Endothelial cell of umbilical vein (primary cell): Measurements from ENCODE around the gene D2HGDH. TPM values are rescaled to one million over a fixed set of nuclear protein-coding genes. Genes with fewer than 3 reads are reported as not detected.

Source experiments
- BruUV-seq: library from RNA; stranded (reverse); fragments of 400-500 nt; replicated peaks from 2 replicates; lab custom pipeline; 2021; lab: Mats Ljungman, UMichigan
- CTCF ChIA-PET: fragments of 300-600, 350-600 bp; sonication (Branson Sonifier 250); formaldehyde crosslinking; loops from one replicate; lab custom pipeline; 2021; ENCODE audit warnings: antibody characterized with exemption, inconsistent platforms; lab: Charles Lee
- POLR2A ChIA-PET: fragments of 300-600, 350-600 bp; sonication (Branson Sonifier 250); formaldehyde crosslinking; loops from one replicate; lab custom pipeline; 2021; ENCODE audit warnings: antibody characterized with exemption, inconsistent platforms; lab: Charles Lee
- DNase-seq: peaks from one replicate; pipeline ENCODE4 v3.0.0-alpha.2; 2011; ENCODE audit warnings: low read depth, low spot score
- FAIRE-seq: peaks from 2 replicates; lab custom pipeline; 2011; peaks lifted over from hg19 to GRCh38; lab: Jason Lieb, UNC
- H2AFZ ChIP-seq: 2 replicates; pipeline ENCODE4 v1.6.0; 2012; ENCODE audit warnings: low read depth, low read length, control low read depth, inconsistent platforms
- H3K27ac ChIP-seq: 2 replicates; pipeline ENCODE4 v1.5.1; 2011; ENCODE audit warnings: low read depth, mild to moderate bottlenecking, control low read depth, low read length, moderate library complexity; ENCODE audit not compliant: insufficient read depth
- H3K27me3 ChIP-seq, 2 experiments: 2 replicates each; pipeline versions ENCODE4 v1.6.0 to v1.6.1; 2011; ENCODE audit warnings: low read length in 2 of 2, mixed read lengths in 1 of 2; ENCODE audit not compliant: control insufficient read depth in 2 of 2, insufficient read depth in 2 of 2
- H3K36me3 ChIP-seq, 2 experiments: 2 replicates in 1 of 2; 3 replicates in 1 of 2; pipeline ENCODE4 v1.5.1; 2011; ENCODE audit warnings: low read length in 2 of 2, mild to moderate bottlenecking in 1 of 2, moderate library complexity in 1 of 2; ENCODE audit not compliant: control insufficient read depth in 2 of 2, insufficient read depth in 2 of 2; ENCODE audit errors: extremely low read depth in 1 of 2
- H3K4me1 ChIP-seq: 3 replicates; pipeline ENCODE4 v1.5.1; 2011; ENCODE audit warnings: mild to moderate bottlenecking, low read length; ENCODE audit not compliant: control insufficient read depth, insufficient read depth; ENCODE audit errors: extremely low read depth
- H3K4me2 ChIP-seq: 2 replicates; pipeline ENCODE4 v1.6.1; 2011; ENCODE audit warnings: low read length, control low read depth, mixed read lengths; ENCODE audit not compliant: insufficient read depth
- H3K4me3 ChIP-seq, 3 experiments: fragments of 200-600 bp in 1 of 3; sonication (generic), shearing (Covaris generic) in 1 of 3; replicated peaks in 1 of 3; 2 replicates each; pipeline ENCODE4 v1.5.1; 2011 to 2016; ENCODE audit warnings: control low read depth in 3 of 3, low read length in 3 of 3, mild to moderate bottlenecking in 2 of 3, inconsistent platforms in 1 of 3, low read depth in 1 of 3, moderate library complexity in 1 of 3; ENCODE audit not compliant: insufficient read depth in 1 of 3
- H3K79me2 ChIP-seq: 2 replicates; pipeline ENCODE4 v1.6.0; 2012; ENCODE audit warnings: low read length, inconsistent platforms; ENCODE audit not compliant: control insufficient read depth, insufficient read depth
- H3K9ac ChIP-seq: replicated peaks from 2 replicates; pipeline ENCODE3; 2011; ENCODE audit warnings: low read length, control low read depth; ENCODE audit not compliant: insufficient read depth; ENCODE audit errors: extremely low read depth
- H3K9me1 ChIP-seq: replicated peaks from 3 replicates; pipeline ENCODE4 v1.6.0; 2011; ENCODE audit warnings: mild to moderate bottlenecking, low read length; ENCODE audit not compliant: control insufficient read depth, insufficient read depth; ENCODE audit errors: extremely low read depth
- H3K9me3 ChIP-seq: replicated peaks from 2 replicates; pipeline ENCODE4 v1.5.1; 2012; ENCODE audit warnings: low read length, inconsistent platforms; ENCODE audit not compliant: control insufficient read depth, insufficient read depth
- H4K20me1 ChIP-seq: replicated peaks from 2 replicates; pipeline ENCODE3; 2011; ENCODE audit warnings: mild to moderate bottlenecking, low read length; ENCODE audit not compliant: control insufficient read depth, insufficient read depth; ENCODE audit errors: extremely low read depth
- CTCF ChIP-seq, 2 donors: IDR thresholded peaks; 1 replicate in 1 of 2; 2 replicates in 1 of 2; pipeline ENCODE4 v1.5.1; 2011; ENCODE audit warnings: low read length in 2 of 2, mild to moderate bottlenecking in 2 of 2, moderate library complexity in 2 of 2, control low read depth in 1 of 2, inconsistent platforms in 1 of 2, low read depth in 1 of 2; ENCODE audit not compliant: insufficient read depth in 1 of 2; ENCODE audit errors: extremely low read depth in 1 of 2
- EZH2 ChIP-seq: IDR thresholded peaks from 2 replicates; pipeline ENCODE4 v1.6.1; 2012; ENCODE audit warnings: borderline replicate concordance, low read depth, mild to moderate bottlenecking, moderate library complexity, low read length, inconsistent platforms; ENCODE audit not compliant: severe bottlenecking
- FOS ChIP-seq: IDR thresholded peaks from 2 replicates; pipeline ENCODE4 v1.6.1; 2011; ENCODE audit warnings: mild to moderate bottlenecking, low read length, moderate library complexity, borderline replicate concordance; ENCODE audit not compliant: insufficient read depth
- GATA2 ChIP-seq: IDR thresholded peaks from 2 replicates; pipeline ENCODE4 v1.7.0; 2011; ENCODE audit warnings: low read depth, mild to moderate bottlenecking, moderate library complexity, mixed read lengths, low read length; ENCODE audit not compliant: insufficient read length, insufficient read depth
- JUN ChIP-seq: IDR thresholded peaks from 2 replicates; pipeline ENCODE4 v1.6.1; 2011; ENCODE audit warnings: borderline replicate concordance, low read depth; ENCODE audit not compliant: insufficient read length, insufficient read depth
- MAX ChIP-seq: IDR thresholded peaks from 2 replicates; pipeline ENCODE4 v1.6.1; 2011; ENCODE audit not compliant: insufficient read depth, insufficient read length
- MYC ChIP-seq: IDR thresholded peaks from one replicate; pipeline ENCODE4 v1.6.1; 2011; ENCODE audit warnings: mild to moderate bottlenecking, low read depth, low read length
- POLR2A ChIP-seq: IDR thresholded peaks from 2 replicates; pipeline ENCODE4 v1.6.1; 2012; ENCODE audit warnings: low read depth, mild to moderate bottlenecking, control low read depth, low read length
- POLR2AphosphoS5 ChIP-seq: IDR thresholded peaks from 2 replicates; pipeline ENCODE4 v1.6.1; 2012; ENCODE audit warnings: low read depth, mild to moderate bottlenecking, control low read depth, low read length, moderate library complexity; ENCODE audit not compliant: insufficient read depth
- dilution Hi-C: fragments of 300-500 bp; cut with MboI; formaldehyde crosslinking; loops from one replicate; pipeline ENCODE4 v1.15.0; 2019; ENCODE audit warnings: low sequenced_read_pairs; ENCODE audit not compliant: extremely low pct_ligation_motif_present
- intact Hi-C: fragments of 100-400 bp; cut with micrococcal nuclease; formaldehyde crosslinking; loops from one replicate; pipeline ENCODE4 v1.10.0; 2022
- polyA plus RNA-seq, 4 experiments: library from polyadenylated mRNA; depleted of rRNA in 3 of 4; stranded (reverse) in 3 of 4; unstranded in 1 of 4; fragments of >200 nt; gene quantifications; 2 replicates each; pipeline versions ENCODE4 v1.2.1 to v1.2.3, GENCODE V29; 2011 to 2012; ENCODE audit warnings: missing spikeins in 1 of 4
- total RNA-seq: library from RNA; stranded (reverse); gene quantifications from 2 replicates; pipeline ENCODE4 v1.2.3, GENCODE V29; 2021

D2HGDH gene
- total and polyA plus RNA-seq, 2 donors (not counting 3 experiments of a cell fraction or from before 2014, with no cell fraction given) = 22.3 TPM

GRCh38 chr2:241753493-241753892 is 19.1 kb downstream of the D2HGDH start:
- H3K27me3 ChIP-seq = no peaks in the 10 kb centered on the region
- peaks cover 0 to 13% of the 10 kb centered on the region in 2 experiments for H3K36me3 ChIP-seq
- H4K20me1 ChIP-seq = no peaks in the 10 kb centered on the region
- FAIRE-seq (no peak), DNase-seq (no peak)
- no peak overlapping the region for H3K4me3 ChIP-seq
- intact Hi-C loops = no loop called here
- BruUV-seq = no TSS peak
- CTCF ChIA-PET = no interaction called here
- no peak overlapping the region for H3K4me2 ChIP-seq
- H2AFZ ChIP-seq = no peak overlapping the region
- no peak for TF ChIP-seq MYC
- TF ChIP-seq MAX = no peak
- TF ChIP-seq JUN = no peak
- no peak for TF ChIP-seq CTCF (IDR thresholded peaks at IDR 0.05; ENCODE audit: extremely low read depth in 1 of 2, insufficient read depth in 1 of 2, low read depth in 1 of 2, low read length in 2 of 2)
- TF ChIP-seq FOS = no peak
- no peak for TF ChIP-seq EZH2
- no peak for TF ChIP-seq POLR2AphosphoS5
- no peak for TF ChIP-seq GATA2
- TF ChIP-seq POLR2A = no peak
- dilution Hi-C loops = no loop called here
- H3K27ac ChIP-seq = no peak overlapping the region
- no peak overlapping the region for H3K9ac ChIP-seq
- H3K9me3 ChIP-seq = no peaks in the 10 kb centered on the region
- POLR2A ChIA-PET = no interaction called here
- no peaks in the 10 kb centered on the region for H3K4me1 ChIP-seq
- H3K9me1 ChIP-seq = no peaks in the 10 kb centered on the region
- no peaks in the 10 kb centered on the region for H3K79me2 ChIP-seq
